ENCODE measurements around the gene WDR59.

WDR59 gene

GRCh38 chr16:74975591-74975990 is 9.3 kb downstream of the WDR59 start:
- H3K36me3 ChIP-seq (ENCODE audit: control insufficient read depth in 2 of 2, insufficient read depth in 1 of 2, low read length in 2 of 2) = peaks cover 11 to 16% of the 10 kb centered on the region in 2 experiments; a peak in 2 of 3 replicates
- TF ChIP-seq ZNF19 (tag by site-specific recombination; IDR thresholded peaks at IDR 0.05; ENCODE audit: low read depth) = no peak
- TF ChIP-seq ZNF548 (tag by site-specific recombination; IDR thresholded peaks at IDR 0.05) = no peak
- no peak for TF ChIP-seq ZNF529 (tag by site-specific recombination; IDR thresholded peaks at IDR 0.05; ENCODE audit: insufficient replicate concordance)
- no peak for TF ChIP-seq HOXD13 (CRISPR knock-in tag; IDR thresholded peaks at IDR 0.05; ENCODE audit: borderline replicate concordance)
- no peak for TF ChIP-seq ZNF654 (tag by site-specific recombination; IDR thresholded peaks at IDR 0.05; ENCODE audit: low read depth)
- no peak for TF ChIP-seq ZNF24 (tag by site-specific recombination; IDR thresholded peaks at IDR 0.05)
- no peak for TF ChIP-seq MYNN (tag by site-specific recombination; IDR thresholded peaks at IDR 0.05; ENCODE audit: borderline replicate concordance)
- no peak for TF ChIP-seq ZNF530 (tag by site-specific recombination; IDR thresholded peaks at IDR 0.05; ENCODE audit: low read depth)
- no peak for TF ChIP-seq ZNF174 (tag by site-specific recombination; IDR thresholded peaks at IDR 0.05)
- no peak for TF ChIP-seq ZNF473 (tag by site-specific recombination; IDR thresholded peaks at IDR 0.05)
- TF ChIP-seq ZBTB44 (tag by site-specific recombination; IDR thresholded peaks at IDR 0.05) = no peak
- no peak for TF ChIP-seq GFI1B (tag by site-specific recombination; IDR thresholded peaks at IDR 0.05)
- TF ChIP-seq ZFP69B (tag by site-specific recombination; IDR thresholded peaks at IDR 0.05) = no peak
- no peak overlapping the region for H3K27ac ChIP-seq (ENCODE audit: extremely low read depth, low read depth, low read length)
- CTCF ChIA-PET = no interaction called here
- no peak overlapping the region for H3K4me3 ChIP-seq (ENCODE audit: low read depth, low read length)
- H3K9me3 ChIP-seq (ENCODE audit: control insufficient read depth, insufficient read depth, low read depth, low read length) = no peaks in the 10 kb centered on the region
- POLR2A ChIA-PET = no interaction called here
- H3K4me1 ChIP-seq (ENCODE audit: control insufficient read depth, insufficient read depth, low read length) = no peaks in the 10 kb centered on the region

GRCh38 chr16:74973304-74973703 is 11.6 kb downstream of the WDR59 start:
- H3K4me1 ChIP-seq (ENCODE audit: control insufficient read depth, insufficient read depth, low read length) = no peaks in the 10 kb centered on the region
- POLR2A ChIA-PET = no interaction called here
- H3K4me3 ChIP-seq (ENCODE audit: low read depth, low read length) = no peak overlapping the region
- no peaks in the 10 kb centered on the region for H3K9me3 ChIP-seq (ENCODE audit: control insufficient read depth, insufficient read depth, low read depth, low read length)
- TF ChIP-seq GLIS2 (tag by site-specific recombination; IDR thresholded peaks at IDR 0.05) = no peak
- TF ChIP-seq ZNF121 (tag by site-specific recombination; IDR thresholded peaks at IDR 0.05) = peak; percentile 70; the same call in 1 of the 2 replicates
- H3K36me3 ChIP-seq (ENCODE audit: control insufficient read depth in 2 of 2, insufficient read depth in 1 of 2, low read length in 2 of 2) = peaks cover 11 to 14% of the 10 kb centered on the region in 2 experiments; a peak in 2 of 3 replicates
- H3K27ac ChIP-seq (ENCODE audit: extremely low read depth, low read depth, low read length) = no peak overlapping the region
- CTCF ChIA-PET = no interaction called here

- POLR2A ChIA-PET = no interaction called here
- no peaks in the 10 kb centered on the region for H3K9me3 ChIP-seq (ENCODE audit: control insufficient read depth, insufficient read depth, low read depth, low read length)
- CTCF ChIA-PET = no interaction called here
Observed at GRCh38 chr16:74954763-74955162, 30.2 kb downstream of the WDR59 start.

More at GRCh38 chr16:74954763-74955162, 30.2 kb downstream of the WDR59 start:
- H3K4me3 ChIP-seq (ENCODE audit: low read depth, low read length) = no peak overlapping the region
- H3K4me1 ChIP-seq (ENCODE audit: control insufficient read depth, insufficient read depth, low read length) = no peaks in the 10 kb centered on the region
- no peak for TF ChIP-seq ZSCAN30 (tag by site-specific recombination; IDR thresholded peaks at IDR 0.05)
- TF ChIP-seq ZNF777 (tag by site-specific recombination; IDR thresholded peaks at IDR 0.05; ENCODE audit: borderline replicate concordance) = no peak
- TF ChIP-seq ZNF292 (tag by site-specific recombination; IDR thresholded peaks at IDR 0.05; ENCODE audit: borderline replicate concordance, low read depth) = no peak
- no peak for TF ChIP-seq ZNF114 (tag by site-specific recombination; IDR thresholded peaks at IDR 0.05)
- TF ChIP-seq ZNF791 (tag by site-specific recombination; IDR thresholded peaks at IDR 0.05) = no peak
- TF ChIP-seq ZNF155 (tag by site-specific recombination; IDR thresholded peaks at IDR 0.05) = no peak
- TF ChIP-seq PBX3 (CRISPR knock-in tag; IDR thresholded peaks at IDR 0.05) = no peak
- no peak for TF ChIP-seq ZNF792 (tag by site-specific recombination; IDR thresholded peaks at IDR 0.05)
- no peak for TF ChIP-seq ZBTB1 (tag by site-specific recombination; IDR thresholded peaks at IDR 0.05)
- no peak for TF ChIP-seq ZNF19 (tag by site-specific recombination; IDR thresholded peaks at IDR 0.05; ENCODE audit: low read depth)
- H3K27ac ChIP-seq (ENCODE audit: extremely low read depth, low read depth, low read length) = no peak overlapping the region
- H3K36me3 ChIP-seq (ENCODE audit: control insufficient read depth in 2 of 2, insufficient read depth in 1 of 2, low read length in 2 of 2) = peaks cover 12 to 62% of the 10 kb centered on the region in 2 experiments; a peak in 2 of 3 replicates

Data from HEK293 (cell line).